A204.1 (cell line): ENCODE results near the gene SH3BGRL2.

Experiments
- FAIRE-seq: peaks from 2 replicates; lab custom pipeline; 2012; peaks lifted over from hg19 to GRCh38; lab: Jason Lieb, UNC

The SH3BGRL2 gene

GRCh38 chr6:79699606-79700005 is 68.5 kb downstream of the SH3BGRL2 start:
- FAIRE-seq, result no peak

GRCh38 chr6:79702691-79703090 is 71.6 kb downstream of the SH3BGRL2 start:
- no peak for FAIRE-seq

GRCh38 chr6:79704200-79704599 is 73.1 kb downstream of the SH3BGRL2 start:
- no peak for FAIRE-seq

GRCh38 chr6:79705456-79705995 is 74.4 kb downstream of the SH3BGRL2 start:
- no peak for FAIRE-seq

- no peak for FAIRE-seq
These were observed 75.4 kb downstream of the SH3BGRL2 start for GRCh38 chr6:79706527-79706926.

- no peak for FAIRE-seq
These were observed 76.5 kb downstream of the SH3BGRL2 start for GRCh38 chr6:79707621-79708020.

GRCh38 chr6:79708095-79708791 is 77.1 kb downstream of the SH3BGRL2 start:
- FAIRE-seq, result no peak

GRCh38 chr6:79710127-79710526 is 79.0 kb downstream of the SH3BGRL2 start:
- no peak for FAIRE-seq

- no peak for FAIRE-seq
These were observed 80.0 kb downstream of the SH3BGRL2 start for GRCh38 chr6:79711167-79711566.

GRCh38 chr6:79712144-79712543 is 81.0 kb downstream of the SH3BGRL2 start:
- FAIRE-seq, result no peak

- FAIRE-seq, result no peak
These were observed 81.5 kb downstream of the SH3BGRL2 start for GRCh38 chr6:79712616-79713135.

GRCh38 chr6:79713701-79714322 is 82.7 kb downstream of the SH3BGRL2 start:
- peak; percentile 74 for FAIRE-seq

GRCh38 chr6:79717989-79718388 is 86.9 kb downstream of the SH3BGRL2 start:
- FAIRE-seq, result no peak

- FAIRE-seq, result no peak
These were observed 87.5 kb downstream of the SH3BGRL2 start for GRCh38 chr6:79718509-79719247.

- no peak for FAIRE-seq
These were observed 88.3 kb downstream of the SH3BGRL2 start for GRCh38 chr6:79719248-79719960.

GRCh38 chr6:79724816-79725215 is 93.7 kb downstream of the SH3BGRL2 start:
- FAIRE-seq, result no peak

- FAIRE-seq, result no peak
These were observed 100.3 kb downstream of the SH3BGRL2 start for GRCh38 chr6:79731471-79731870.

- FAIRE-seq, result no peak
These were observed 102.3 kb downstream of the SH3BGRL2 start for GRCh38 chr6:79733388-79733787.

GRCh38 chr6:79734374-79734773 is 103.2 kb downstream of the SH3BGRL2 start:
- FAIRE-seq, result no peak

GRCh38 chr6:79735183-79735582 is 104.1 kb downstream of the SH3BGRL2 start:
- no peak for FAIRE-seq

- FAIRE-seq, result no peak
These were observed 106.0 kb downstream of the SH3BGRL2 start for GRCh38 chr6:79737172-79737571.

- no peak for FAIRE-seq
These were observed 110.9 kb downstream of the SH3BGRL2 start for GRCh38 chr6:79742030-79742429.
